ENCODE measurements around the gene TTC8.
"Not testable (repeated sequence)": the region's sequence is repeated elsewhere in the genome, so short reads cannot be mapped to it uniquely, and the experiment has no call there.

- not testable (repeated sequence) for TF ChIP-seq RAD21 (IDR thresholded peaks at IDR 0.05); CTCF (IDR thresholded peaks at IDR 0.05; ENCODE audit: low read depth, low read length, missing input control); ATF3 (IDR thresholded peaks at IDR 0.05); REST (IDR thresholded peaks at IDR 0.05); GABPA (IDR thresholded peaks at IDR 0.05 in 1 of 2, conservative IDR thresholded peaks at IDR 0.05 in 1 of 2)
Observed at GRCh38 chr14:88819674-88820073, 4.8 kb upstream of the TTC8 start.

Data from liver (tissue), 3 donors.